HEK293T (cell line): ENCODE measurements around the gene ZNF804B.

Source experiments
- FOXA1 ChIP-seq: fragments of 450-650 bp; IDR thresholded peaks from 2 replicates; pipeline ENCODE4 v1.6.1; 2016; ENCODE audit warnings: mild to moderate bottlenecking
- FOXK2 ChIP-seq: fragments of 450-650 bp; IDR thresholded peaks from 2 replicates; pipeline ENCODE4 v1.6.1; 2016; ENCODE audit warnings: mild to moderate bottlenecking
- FOXM1 ChIP-seq: fragments of 450-650 bp; IDR thresholded peaks from 2 replicates; pipeline ENCODE4 v1.6.1; 2017; ENCODE audit warnings: mild to moderate bottlenecking, borderline replicate concordance
- HDGF ChIP-seq: fragments of 450-650 bp; IDR thresholded peaks from 2 replicates; pipeline ENCODE4 v1.6.1; 2017; ENCODE audit warnings: antibody characterized with exemption, borderline replicate concordance
- L3MBTL2 ChIP-seq: fragments of 450-650 bp; conservative IDR thresholded peaks from 2 replicates; pipeline ENCODE4 v1.6.1; 2016; ENCODE audit warnings: mild to moderate bottlenecking
- NFRKB ChIP-seq: fragments of 450-650 bp; IDR thresholded peaks from 2 replicates; pipeline ENCODE4 v1.6.1; 2016; ENCODE audit warnings: mild to moderate bottlenecking, moderate library complexity
- TARDBP ChIP-seq: fragments of 450-650 bp; IDR thresholded peaks from 2 replicates; pipeline ENCODE4 v1.6.1; 2016

- TF ChIP-seq NFRKB: no peak
- no peak for TF ChIP-seq FOXA1
- TF ChIP-seq FOXM1: no peak
- TF ChIP-seq TARDBP: no peak
- TF ChIP-seq HDGF: no peak
- TF ChIP-seq FOXK2: no peak
- TF ChIP-seq L3MBTL2: no peak
These were observed 59.1 kb downstream of the ZNF804B start for GRCh38 chr7:88818552-88818951.
